Activated CD8-positive, alpha-beta memory T cell treated with anti-CD3 and anti-CD28 coated beads, Interleukin-2, amount 50 U/mL, for 24 hours (primary cell): ENCODE data around the gene CELSR1.

Experiments used
- DNase-seq: peaks from one replicate; pipeline ENCODE4 v3.0.0-alpha.2; 2020; ENCODE audit errors: extremely low read depth

CELSR1 gene

DNA sequence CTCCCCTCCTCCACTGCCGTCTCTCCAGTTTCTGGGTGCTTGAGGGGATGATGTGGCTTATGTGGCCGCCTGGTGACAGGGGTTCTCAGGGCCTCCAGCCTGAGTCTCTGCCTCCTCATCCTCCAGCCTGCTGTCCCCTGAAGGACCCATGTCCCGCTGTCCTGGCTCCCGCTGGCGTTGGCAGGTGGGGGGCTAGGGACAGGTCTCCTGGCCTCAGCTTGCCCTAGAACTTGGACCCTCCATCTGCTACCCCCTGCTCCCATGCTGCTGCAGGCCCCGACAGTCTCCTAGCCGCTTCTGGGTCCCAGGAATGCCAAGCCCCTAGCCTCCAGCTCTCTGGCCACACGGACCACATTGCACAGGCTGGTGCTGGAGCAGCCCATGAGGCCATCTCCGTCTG lies 13.9 kb upstream of the CELSR1 start:
- no peak for DNase-seq

DNA sequence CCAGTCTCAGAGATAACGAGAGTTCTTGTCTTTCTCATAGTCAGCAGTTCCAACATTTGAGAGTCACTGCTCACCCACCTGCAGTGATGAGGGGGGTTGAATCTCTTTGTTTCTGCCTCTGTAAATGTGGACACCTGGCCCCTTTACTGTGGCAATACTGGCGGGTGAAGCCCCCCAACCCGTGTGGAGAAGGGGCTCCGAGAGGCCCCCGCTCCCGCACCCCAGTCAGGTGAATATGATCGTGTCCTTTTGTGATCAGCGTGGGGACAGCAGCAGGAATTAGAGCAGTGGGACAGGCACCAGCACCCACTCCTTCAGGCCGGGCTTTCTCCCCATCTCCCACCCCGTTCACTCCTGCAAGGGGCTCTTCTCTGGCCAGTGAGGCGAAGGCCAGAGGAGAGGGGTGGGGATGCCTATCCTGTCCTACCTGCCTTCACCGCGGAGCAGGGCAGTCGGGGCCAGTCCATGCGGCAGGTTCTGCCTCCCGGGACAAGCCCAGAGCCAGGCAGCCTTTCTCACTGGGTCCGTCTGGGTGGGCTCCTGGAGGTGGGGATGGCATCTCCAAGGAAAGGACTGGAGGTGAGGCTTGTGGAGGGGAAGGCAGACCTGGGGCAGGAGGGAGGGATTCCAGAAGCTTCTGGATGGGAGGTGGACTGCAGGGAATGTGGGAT lies 12.7 kb upstream of the CELSR1 start:
- DNase-seq, result no peak

DNA sequence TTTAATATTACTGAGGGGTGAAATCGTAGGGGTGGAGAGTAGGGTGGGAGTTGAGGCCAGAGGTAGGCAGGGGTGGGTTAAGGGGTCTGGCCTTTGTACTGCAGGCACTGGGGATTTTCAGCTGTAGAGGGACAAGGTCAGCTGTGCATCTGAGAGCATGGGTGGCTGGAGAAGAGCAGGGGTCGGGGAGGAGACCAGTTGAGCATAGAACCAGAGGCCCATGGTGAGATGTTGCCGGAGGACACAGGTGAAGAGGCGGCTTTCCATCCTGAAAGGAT lies 12.1 kb upstream of the CELSR1 start:
- DNase-seq, result no peak

DNA sequence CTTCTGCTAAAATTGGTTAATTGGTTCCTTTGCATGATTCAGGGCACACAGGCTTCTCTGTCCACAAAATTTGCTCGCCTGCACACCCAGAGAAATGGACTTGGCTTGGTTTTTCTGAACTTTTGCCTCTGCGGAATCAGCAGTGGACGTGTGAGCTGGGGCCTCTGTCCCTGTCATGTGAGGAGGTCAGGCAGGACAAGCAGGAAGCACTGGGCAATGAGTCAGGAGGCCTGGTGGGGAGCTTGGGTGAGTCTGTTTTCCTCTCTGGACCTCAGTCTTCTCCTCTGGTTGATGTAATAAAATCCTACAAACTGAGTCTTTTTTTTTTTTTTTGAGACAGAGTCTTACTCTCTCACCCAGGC lies 10.4 kb upstream of the CELSR1 start:
- DNase-seq, result no peak

DNA sequence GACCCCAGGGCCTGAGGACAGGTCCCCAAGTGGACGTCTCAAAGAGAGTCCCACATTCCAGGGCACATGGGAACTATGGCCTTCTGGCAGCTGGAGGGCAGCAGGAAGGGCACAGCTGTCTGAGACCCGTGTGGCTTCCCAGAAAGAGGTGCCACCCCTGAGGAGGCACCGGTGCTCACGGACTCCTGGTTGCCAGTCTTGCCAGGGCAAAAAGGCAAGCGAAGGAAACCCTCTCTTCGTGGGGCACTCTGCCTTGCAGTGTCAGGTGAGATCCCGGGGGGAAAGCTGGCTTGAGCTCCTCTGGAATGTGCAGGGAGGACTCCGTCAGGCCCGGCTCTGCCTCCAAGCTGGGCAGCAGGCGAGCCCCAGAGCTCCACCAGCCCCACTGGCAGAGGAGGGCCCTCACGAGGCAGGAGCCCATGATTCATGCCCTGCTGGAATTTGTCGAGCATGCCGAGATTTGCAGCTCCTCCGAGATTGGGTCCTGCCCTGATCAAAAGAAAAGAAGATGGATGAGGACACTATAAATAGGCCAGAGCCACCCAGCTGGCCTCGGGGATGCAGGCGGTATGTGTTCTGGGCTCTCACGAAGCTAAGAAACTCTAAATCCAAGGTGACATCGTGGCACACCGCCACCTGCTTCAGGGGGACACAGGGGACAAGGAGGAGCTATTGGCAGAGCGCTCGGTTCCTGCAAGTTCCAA lies 9.9 kb upstream of the CELSR1 start:
- DNase-seq, result no peak

DNA sequence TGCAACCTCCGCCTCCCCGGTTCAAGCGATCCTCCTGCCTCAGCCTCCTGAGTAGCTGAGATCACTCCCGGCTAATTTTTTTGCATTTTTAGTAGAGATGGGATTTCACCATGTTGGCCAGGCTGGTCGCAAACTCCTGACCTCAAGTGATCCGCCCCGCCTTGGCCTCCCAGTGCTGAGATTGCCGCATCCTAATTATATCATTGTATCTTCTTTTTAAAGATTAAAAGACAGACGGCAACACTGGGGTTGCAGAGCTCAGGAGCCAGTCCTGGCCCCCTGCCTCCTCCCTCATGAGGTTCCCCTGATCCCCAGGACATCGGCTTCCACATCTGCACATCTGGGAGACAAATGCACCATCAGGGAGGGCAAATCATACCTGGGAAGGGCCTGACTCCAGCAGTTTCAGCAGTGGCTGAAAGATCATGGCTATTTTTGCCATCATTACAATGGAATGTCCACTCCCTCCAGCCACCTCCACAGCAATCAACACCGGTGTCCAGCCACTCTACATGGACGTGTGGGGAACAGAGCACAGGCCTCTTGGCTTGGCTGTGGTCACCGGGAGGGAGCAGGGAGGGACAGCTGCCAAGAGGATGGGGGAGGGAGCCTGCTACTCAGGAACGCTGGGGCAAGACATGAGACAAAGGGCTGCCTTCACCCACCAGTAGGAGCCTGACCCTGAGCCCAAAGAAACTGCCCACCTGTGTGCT lies 9.2 kb upstream of the CELSR1 start:
- no peak for DNase-seq

DNA sequence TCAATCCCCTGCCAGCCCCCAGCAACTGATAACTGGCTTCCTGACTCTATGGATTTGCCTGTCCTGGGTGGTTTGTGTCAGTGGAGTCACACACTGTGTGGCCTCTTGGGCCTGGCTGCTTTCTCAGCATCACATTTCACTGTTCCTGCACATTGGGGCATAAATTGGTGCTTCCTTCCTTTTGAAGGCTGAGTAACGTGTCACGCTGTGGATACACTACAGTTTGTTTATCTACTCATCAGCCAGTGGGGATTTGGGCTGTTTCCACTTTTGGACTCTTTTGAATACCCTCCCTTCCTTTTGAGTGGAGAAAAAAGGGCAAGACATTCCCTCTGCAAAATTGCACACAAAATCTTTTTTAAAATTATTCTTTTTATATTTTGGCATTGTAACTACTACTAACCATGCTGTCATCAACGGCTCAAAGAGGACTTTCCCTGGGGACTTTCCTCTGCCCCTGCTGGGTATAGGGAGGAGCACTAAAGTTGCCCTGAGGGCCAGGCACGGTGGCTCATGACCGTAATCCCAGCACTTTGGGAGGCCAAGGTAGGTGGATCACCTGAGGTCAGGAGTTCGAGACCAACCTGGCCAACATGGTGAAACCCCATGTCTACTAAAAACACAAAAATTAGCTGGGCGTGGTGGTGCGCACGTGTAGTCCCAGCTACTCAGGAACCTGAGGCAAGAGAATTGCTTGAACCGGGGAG lies 7.8 kb upstream of the CELSR1 start:
- no peak for DNase-seq

DNA sequence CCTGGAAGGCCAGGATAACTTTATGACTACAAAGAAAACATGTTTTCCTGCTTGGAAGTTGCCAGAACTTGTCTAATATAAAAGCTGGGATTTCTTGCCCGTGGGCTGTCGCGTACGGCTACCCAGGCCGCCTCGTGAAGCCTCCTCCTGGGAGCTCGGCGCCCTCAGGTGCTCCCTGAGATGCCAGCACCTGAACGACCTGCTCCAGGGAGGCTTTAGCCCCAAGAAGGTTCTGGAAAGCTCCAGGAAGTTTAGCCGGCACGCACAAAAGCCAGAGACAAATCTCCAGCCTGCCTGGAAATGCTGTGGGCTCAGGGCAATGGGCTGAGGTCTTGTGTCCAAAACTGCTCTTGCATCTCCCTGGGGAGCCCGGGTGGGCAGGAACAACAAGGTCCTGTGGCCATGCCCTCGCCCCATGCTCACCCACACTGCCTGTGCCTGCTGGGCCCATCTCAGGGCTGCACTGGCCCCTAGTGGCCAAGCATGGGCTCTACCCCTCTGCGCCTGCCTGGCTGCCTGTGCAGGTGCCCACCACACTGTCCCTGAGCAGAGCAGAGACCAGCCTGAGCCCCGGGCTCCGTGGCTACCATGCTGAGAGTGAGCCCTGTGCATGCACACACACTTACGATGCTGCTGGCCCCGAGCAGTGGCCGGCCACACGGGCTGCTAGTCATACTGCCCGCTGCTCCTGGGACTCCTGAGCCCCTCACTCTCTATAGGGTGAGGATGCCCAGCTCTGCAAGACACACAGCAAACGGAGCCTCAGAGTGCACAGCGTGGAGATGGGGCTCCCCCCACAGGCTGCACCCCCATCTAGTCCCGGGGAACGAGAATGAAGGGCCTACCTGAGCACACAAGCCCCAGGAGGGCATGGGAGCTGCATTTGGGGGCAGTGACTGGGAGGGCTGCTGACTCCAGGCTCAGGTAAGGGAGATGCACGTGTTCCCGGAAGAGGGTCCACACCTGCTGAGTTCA lies 4.9 kb upstream of the CELSR1 start:
- no peak for DNase-seq

DNA sequence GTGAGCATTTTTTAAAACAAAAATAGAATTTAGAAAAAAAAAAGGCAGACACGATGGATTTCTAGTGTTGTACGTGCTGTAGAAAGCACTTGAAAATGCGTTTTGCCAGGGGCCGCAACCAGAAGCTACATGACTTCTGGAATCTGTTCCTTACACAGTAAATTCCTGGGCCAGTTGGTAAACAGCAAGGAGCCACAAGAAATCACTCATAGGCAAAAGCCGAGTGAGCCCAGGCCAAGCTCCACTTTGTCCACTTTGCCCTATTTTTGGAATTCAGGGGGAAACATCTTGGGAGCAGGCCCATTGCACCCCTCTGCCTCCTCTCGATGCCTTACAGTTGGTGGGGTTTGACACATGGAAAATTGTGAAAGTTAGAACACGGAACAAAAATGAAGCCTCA lies 4.1 kb upstream of the CELSR1 start:
- no peak for DNase-seq

DNA sequence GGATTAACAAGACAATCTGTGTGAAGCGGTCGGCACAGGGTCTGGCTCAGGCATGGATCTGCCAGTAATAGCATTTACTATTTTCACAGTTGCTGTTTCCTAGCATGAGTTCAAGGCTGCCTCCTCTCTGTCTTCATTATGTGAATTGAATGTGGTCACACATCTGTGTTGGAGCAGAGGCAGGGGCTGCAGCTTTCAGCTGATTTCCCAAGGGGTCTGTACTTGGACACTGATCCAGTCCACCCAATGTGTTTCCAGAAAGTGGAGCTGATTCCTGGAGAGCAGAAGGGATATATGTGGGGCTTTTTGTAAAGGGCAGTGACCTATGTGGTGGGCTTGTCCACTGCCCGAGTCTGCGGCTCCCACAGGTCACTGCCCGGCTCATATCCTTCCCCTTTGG lies 3.5 kb upstream of the CELSR1 start:
- DNase-seq, result no peak

DNA sequence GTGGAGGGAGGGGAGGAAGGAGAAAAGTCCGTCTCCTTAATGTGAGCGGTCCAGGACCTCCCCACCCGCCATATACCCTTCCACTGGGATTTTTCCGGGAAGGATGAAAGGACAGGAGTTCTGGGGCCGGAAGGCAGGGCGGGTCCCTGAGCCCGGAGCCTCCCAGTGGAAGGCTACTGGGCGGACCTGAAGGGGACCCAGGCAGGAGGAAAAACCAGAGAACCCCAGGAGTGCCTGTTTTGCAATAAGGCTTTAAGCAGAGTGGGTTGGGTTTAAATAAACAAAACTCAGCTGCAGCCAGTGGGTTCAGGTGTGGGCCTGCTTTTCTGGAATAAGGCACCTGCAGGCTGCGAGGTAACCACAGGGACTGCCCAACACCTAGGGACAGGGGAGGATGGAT lies 1.7 kb upstream of the CELSR1 start:
- no peak for DNase-seq

DNA sequence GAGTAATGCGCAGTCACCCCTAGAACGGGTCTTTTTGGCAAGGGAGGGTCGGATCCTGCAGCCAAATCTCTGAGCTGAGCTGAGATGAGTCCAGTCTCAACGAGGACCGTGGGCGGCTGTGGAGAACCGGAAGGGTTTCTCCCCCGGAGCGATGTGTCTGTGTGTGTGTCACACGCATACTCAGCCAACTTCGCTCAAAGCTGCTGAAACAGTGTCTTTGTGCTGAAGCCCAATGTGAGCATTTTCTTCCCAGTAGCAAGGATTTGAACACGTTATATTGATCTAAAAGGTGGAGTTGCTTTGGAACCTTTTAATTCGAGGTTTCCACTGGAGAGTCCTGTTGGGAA lies 1.4 kb upstream of the CELSR1 start:
- no peak for DNase-seq

DNA sequence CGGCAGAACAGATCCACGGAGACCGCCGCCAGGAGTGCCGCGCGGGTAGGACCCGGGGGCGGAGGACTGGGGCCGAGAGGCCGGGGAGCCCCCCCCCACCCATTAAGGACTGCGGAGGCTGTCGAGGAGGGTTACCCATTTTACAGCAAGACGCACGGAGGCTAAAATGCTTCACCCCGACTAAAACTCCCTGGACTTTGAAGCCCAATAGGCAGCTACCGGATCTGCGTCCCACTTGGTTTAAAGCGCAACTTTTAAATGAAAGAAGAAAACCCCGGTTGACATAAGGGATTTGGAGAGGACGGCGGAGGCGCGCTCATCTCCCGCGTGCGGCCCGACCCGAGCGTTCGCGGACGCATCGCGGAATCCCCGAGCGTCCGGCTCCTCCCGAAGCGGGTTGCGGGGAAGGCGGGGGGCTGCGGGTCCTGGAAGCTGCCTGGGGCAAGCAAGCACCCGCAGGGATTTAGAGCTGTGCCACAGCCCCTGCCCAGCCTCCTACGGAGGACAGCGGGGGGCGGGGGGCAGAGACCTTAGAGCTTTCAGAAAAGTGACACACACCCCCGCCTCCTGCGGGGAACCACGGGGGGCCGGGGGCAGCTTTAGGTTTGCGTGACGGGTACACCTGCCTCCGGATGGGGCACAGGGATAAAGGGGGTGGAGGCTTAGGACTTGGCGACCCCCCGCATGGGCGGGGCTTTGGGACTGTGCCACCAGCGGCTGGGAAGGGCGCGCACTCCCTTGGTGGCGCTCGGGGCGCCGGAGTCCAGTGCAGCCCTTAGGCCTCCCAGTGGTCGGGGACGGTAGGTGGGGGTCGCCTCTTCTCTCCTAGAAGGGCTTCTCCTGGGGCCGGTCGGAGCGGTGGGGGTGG lies 760 bp upstream of the CELSR1 start:
- no peak for DNase-seq

DNA sequence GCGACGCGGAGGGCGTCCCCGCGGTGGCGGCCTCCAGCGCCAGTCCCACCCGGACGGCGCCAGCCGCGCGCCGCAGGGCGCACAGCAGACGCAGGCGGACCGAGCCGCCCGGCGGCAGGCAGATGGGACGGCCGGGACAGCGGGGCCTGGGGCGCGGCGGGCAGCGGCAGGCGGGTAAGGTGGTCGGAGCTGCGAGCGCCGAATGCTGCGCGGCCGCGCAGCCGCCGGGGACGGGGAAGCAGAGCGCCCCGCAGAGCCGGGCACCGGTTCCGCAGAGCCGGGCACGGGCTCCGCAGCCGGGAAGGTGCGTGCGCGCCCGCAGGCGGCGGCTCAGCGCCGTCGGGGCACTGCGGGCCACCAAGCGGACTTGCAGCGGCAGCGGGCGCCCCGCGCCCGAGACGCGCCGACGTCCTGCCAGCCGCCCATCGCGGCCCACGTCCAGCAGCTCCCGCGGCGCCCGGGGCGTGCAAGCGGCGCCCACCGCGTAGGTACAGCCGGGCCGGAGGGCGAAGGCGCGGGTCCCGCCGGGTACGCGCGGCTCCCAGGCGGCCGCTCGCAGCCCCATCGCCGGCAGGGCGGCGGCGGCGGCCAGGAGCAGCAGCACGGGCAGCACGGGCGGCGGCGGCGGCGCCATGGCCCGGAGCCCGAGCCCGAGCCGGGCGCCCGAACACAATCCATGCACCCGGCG lies 739 bp downstream of the CELSR1 start:
- no peak for DNase-seq

DNA sequence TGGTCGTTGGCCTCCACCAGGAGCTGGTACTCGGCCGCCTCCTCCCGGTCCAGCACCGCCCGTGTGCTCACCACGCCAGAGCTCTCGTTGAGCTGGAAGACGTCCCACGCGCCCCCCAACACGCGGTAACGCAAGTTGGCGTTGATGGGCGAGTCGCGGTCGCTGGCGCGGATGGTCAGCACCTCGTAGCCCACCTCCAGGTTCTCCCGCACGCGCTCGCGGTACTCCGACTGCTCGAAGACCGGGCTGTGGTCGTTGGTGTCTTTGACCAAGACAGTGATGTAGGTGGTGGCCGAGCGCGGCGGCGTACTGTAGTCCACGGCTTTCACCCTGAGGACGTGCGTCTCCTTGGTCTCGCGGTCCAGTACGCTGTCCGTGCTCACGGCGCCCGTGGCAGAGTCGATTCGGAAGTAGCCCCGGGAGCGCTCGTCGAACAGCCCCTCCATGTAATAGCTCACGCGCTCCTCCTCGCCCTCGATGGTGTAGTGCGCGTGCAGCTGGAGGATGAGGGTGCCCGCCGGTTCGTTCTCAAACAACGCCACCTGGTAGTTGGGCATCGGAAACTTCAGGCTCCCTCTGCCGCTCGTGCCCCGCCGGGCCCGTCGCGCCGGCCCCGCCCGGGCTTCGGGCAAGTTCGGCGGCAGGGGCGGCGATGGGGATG lies 1.4 kb downstream of the CELSR1 start:
- no peak for DNase-seq

DNA sequence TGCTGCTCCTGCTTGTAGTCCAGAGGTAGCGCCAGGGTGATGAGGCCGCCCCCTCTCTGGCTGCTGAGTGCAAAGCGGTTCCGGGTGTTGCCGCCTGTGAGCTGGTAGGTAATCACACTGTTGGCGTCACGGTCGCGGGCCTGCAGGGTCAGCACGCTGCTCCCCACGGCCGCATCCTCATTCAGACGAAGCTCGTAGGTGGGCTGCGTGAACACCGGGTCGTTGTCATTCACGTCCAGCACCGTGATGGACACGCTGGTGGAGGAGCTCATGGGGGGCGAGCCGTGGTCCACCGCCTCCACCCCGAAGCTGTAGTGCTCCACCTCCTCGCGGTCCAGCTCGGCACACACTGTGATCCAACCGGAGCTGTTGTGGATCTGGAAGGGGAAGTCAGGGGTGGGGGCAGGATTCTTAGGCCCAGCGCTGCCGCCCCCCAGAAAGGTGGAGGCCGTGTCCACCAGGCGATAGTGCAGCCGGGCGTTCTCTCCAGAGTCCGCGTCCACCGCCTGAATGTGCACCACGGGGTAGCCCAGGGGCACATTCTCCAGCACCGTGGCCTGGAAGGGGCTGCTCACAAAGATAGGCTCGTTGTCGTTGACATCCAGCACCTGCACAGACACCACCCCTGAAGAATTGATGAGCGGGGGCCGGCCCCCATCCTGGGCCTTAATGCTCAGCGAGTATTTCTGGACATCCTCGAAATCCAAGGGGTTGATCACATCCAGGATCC lies 2.4 kb downstream of the CELSR1 start:
- no peak for DNase-seq

DNA sequence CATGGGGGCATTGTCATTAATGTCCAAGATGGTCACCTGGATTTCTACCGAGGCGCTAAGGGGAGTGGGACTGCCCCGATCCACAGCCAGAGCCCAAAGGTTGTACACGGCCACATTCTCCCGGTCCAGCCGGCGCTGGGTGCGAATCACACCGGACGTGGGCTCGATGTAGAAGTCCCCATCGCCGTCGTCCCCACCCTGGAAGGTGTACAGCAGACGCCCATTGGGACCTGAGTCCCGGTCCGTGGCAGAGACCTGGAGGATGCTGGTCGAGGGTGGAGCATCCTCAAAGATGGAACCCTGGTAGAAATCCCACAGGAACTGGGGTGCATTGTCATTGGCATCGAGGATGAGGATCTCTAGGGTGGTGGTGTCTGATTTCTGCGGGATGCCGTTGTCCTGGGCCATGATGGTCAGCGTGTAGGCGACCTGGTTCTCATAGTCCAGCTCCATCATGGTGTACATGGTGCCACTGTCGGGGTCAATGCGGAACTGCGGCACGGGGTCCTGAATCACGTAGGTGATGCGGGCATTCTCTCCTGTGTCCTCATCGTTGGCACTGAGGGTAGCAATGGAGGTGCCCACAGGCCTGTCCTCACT lies 3.1 kb downstream of the CELSR1 start:
- no peak for DNase-seq

DNA sequence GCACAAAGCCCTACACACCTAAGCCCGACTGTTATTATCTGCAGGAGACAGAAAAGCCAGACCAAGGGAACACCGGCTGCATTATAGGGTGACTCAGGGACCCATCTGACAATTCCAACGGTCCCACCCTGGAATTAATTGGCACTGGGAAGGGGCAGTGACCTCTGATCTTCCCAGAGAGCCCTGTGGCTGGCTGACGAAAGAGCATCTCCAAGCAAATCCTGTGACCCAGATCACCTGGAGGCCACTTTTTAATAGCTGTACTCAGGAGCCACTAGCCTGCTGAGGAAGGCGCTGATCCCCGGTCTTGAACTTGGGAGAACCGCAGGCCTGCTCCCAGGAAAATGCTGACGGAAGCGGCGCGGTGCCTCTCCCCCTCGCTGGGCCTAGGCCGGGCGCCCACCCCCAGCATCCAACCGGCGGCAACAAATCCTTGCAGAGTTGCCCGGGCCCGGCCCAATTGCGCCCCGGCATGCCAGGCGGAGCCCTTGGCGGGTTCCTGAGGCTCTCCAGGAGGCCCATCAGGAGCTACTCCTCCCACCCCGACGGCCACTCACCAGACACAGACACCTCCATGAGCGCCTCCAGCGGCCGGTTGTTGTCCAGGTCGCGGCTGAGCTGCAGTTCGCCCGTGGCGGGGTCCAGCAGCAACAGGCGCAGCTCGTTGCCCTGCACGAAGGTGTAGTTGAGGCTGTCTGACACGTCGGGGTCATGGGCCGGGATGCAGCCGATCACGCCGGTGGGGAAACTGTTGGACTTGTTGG lies 4.2 kb downstream of the CELSR1 start:
- DNase-seq, result no peak
